NCI-H82 treated with DMSO at 0.1 percent for 48 hours (cell line): ENCODE data around the gene RSKR.
A peak's percentile ranks its signal among the peaks of the same experiment; 100 is the strongest.
"Not testable (repeated sequence)": the region's sequence is repeated elsewhere in the genome, so short reads cannot be mapped to it uniquely, and the experiment has no call there.

ENCODE experiments used
- DNase-seq: peaks from one replicate; lab custom pipeline; 2025; ENCODE audit not compliant: unreplicated experiment; lab: John Stamatoyannopoulos, UW

The RSKR gene

GRCh38 chr17:28623696-28624095 lies 9.7 kb upstream of the RSKR start:
- DNase-seq: no peak

GRCh38 chr17:28622186-28622585 lies 8.2 kb upstream of the RSKR start:
- peak; percentile 80 for DNase-seq

DNA sequence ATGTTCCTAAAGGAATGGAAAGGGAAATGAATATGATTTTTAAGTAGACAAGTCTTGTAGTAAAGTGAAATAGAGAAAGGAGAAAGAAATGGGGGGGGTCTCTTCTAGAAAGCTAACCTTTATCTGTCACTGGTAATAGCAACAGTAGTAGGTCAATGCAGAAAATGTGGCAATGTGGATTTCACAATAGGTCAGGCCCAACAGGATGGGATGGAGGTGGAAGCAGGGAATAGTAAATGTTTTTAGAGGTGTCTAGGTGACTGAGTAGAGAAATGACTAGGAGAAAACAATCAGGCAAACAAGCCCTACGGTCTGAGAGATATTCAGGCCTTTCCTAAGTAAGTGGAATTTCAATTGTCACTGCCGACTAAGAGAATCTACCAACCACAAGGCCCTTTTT lies 6.0 kb upstream of the RSKR start:
- no peak for DNase-seq

GRCh38 chr17:28618464-28618863 lies 4.5 kb upstream of the RSKR start:
- DNase-seq: no peak

GRCh38 chr17:28616281-28616680 lies 2.3 kb upstream of the RSKR start:
- DNase-seq: no peak

GRCh38 chr17:28615260-28615940 lies 1.4 kb upstream of the RSKR start:
- no peak for DNase-seq

DNA sequence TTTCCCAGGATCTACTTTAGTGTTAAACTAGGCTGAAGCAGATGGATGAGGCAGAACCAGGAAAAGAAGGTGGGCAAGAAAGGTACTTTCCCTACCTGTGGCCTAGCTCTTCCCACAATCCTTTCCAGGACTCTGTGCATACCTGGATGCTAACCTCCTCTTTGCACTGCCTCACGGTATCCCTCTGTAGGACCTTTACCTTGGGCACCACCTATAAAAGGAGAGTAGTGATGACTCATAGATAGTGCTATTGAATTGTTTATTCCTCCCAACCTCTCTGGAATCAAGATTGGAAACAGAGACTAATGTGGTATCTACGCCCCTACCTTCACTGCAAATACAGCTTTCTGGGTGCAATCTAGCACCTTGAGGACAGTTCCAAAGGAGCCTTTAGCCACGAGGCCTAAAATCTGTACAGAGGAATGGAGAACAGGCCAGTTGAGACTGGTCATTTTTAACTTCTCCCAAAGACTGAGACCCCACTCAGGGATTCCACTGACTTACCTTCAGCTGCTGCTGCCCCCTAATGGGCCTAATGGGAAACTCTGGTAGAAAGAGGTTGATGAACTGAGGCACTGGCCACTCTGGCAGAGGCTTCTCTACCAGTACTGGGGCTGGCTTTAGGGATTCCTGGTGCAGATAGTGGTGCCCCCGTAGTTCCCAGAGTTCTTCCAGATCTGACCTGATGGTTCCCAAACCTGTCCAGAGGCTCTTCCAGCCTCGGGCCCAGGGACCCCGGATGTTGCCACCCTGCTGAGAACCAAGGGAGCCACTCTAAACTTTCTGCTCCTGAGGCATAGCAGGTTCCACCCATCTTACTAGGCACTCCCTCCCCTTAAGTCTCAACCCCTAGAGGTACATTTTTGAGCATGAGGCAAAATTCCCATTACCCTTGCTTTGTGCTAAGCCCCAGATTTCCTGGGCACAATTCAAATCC lies 781 bp downstream of the RSKR start:
- no peak for DNase-seq

DNA sequence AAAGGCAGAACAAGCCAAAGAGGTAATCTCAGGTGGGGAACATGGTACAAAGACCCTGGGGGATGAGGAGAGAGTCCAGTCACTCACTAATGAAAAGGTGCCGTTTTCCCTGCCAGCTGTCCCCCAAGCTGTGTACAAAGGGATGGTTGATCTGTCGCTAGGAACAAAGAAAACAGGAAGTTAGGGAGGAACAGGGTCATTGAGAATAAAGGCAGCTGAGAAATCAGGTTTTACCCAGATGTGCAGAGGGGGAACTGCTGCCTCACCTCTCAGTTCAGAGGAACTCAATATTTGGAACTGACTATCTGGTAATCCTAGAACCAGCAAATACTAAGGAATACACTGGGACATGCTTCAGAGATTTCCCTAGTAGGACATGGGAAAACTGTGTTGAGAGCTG lies 1.5 kb downstream of the RSKR start:
- DNase-seq: no peak

- no peak for DNase-seq
These were observed 3.6 kb downstream of the RSKR start for GRCh38 chr17:28610376-28610775.

DNA sequence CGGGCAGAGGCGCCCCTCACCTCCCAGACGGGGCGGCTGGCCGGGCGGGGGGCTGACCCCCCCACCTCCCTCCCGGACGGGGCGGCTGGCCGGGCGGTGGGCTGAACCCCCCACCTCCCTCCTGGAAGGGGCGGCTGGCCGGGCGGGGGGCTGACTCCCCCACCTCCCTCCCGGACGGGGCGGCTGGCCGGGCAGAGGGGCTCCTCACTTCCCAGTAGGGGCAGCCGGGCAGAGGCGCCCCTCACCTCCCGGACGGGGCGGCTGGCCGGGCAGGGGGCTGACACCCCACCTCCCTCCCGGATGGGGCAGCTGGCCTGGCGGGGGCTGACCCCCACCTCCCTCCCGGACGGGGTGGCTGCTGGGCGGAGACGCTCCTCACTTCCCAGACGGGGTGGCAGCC lies 10.0 kb downstream of the RSKR start:
- DNase-seq: not testable (repeated sequence)

DNA sequence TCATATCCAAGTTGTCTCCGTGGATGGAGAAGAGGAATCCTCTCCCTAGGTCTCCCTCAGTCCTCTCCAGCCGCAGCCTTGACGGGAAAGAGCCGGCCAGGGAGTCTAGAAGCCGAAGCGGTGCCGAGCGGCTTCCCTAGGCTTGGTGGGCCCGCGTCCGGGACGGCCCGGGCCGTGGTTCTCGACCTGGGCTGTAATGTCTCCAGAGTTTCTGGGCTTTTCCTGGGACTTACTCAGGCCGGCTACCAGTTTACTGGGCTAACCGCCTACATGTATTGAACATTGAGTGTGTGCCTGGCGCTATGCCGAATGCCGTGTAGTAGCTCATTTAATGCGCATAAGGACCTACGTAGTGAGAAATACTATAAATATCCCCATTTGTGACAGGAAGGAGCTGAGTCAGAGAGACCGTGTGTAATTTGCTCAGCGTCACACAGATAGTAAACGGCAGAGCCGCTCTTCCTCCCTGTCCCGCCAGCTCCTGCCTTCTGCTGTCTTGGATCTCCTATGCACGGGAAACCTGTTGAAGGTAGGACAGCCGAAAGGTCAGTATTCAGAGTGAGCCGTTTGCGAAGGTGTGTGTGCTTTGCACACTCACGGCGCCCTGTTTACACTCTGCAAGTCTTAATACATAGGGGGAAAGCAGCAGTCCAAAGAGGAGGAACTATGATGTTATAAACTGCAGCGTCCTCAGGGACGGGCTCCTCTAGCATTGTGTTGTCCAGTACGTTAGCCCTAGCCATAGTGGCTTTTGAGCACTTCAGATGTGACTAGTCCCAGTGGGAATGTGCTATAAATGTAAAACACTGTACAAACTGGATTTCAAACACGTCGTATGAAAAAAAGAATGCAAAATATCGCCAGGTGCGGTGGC lies 14.4 kb downstream of the RSKR start:
- DNase-seq: peak; percentile 65

GRCh38 chr17:28598799-28599310 lies 15.1 kb downstream of the RSKR start, which contains the start of gene SPAG5:
TSS of gene SPAG5 (minus strand) at chr17:28599025. CDS start at chr17:28598946, 79 bp downstream.
- peak; percentile 92 for DNase-seq

GRCh38 chr17:28598389-28598788 lies 15.6 kb downstream of the RSKR start:
- peak; percentile 86 for DNase-seq

- DNase-seq: no peak
These were observed 16.2 kb downstream of the RSKR start for GRCh38 chr17:28597606-28598383.

GRCh38 chr17:28592260-28592659 lies 21.7 kb downstream of the RSKR start:
- no peak for DNase-seq

DNA sequence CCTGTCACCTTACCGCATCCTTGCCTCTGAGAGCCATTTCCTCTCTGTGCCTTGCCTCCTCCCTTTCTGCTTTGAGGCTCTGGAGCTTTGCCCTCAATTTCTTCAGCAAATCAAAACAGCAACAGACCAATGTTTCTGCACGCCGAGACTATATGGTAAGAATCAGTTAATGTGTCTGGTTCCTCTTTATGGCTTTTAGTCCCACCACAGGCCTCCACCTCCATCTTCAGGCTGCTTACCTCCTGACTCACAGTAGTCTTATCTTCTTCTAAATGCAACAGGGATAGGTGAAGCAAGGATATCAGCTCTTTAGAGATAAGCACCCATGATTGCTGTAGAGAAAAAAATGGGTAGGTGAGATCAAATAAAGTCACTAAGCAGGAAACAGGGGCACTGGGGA lies 28.1 kb downstream of the RSKR start:
- DNase-seq: no peak

DNA sequence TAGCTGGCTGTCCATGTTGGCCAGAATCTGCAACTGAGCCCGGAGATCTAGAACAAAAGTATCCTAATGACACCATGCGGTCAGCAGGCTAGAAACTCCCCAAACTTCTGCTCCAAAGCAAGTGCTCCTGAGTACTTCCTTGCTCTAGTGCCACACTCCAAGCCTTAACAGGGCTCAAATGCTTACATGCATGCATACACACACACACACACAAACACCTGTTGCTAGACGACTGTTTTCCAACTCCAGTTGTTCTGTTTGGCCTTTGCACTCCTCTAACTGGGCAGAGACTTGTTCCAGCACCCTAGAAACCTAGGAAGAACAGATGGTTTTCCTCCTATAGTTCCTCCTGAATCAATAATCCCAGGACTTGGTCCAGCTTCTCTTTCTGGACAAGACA lies 29.6 kb downstream of the RSKR start:
- DNase-seq: no peak

GRCh38 chr17:28582513-28582912 lies 31.5 kb downstream of the RSKR start:
- DNase-seq: no peak

DNA sequence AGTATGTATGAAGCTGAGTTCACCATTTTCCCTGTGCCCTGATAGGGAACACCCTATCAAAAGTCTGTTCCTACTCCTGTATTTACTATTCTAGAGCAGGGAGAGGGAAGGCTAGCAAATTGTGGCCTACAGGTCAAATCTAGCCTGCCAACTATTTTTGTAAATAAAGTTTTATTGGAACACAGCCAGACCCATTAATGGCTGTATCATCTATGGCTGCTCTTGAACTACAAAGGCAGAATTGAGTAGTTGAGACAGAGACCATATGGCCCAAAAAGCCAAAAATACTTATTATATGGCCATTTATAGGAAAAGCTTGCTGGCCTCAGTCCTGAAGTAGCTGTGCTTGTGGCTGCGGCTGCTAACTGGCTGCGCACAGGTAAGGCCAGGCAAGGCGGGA lies 33.0 kb downstream of the RSKR start:
- DNase-seq: no peak

GRCh38 chr17:28579526-28579925 lies 34.5 kb downstream of the RSKR start:
- DNase-seq: no peak
